ENCODE measurements around the gene USP35. TPM values are rescaled to one million over a fixed set of nuclear protein-coding genes. Genes with fewer than 3 reads are reported as not detected.

The USP35 gene
- total RNA-seq, 1 donor from 2014 or later = 7.1 TPM

DNA sequence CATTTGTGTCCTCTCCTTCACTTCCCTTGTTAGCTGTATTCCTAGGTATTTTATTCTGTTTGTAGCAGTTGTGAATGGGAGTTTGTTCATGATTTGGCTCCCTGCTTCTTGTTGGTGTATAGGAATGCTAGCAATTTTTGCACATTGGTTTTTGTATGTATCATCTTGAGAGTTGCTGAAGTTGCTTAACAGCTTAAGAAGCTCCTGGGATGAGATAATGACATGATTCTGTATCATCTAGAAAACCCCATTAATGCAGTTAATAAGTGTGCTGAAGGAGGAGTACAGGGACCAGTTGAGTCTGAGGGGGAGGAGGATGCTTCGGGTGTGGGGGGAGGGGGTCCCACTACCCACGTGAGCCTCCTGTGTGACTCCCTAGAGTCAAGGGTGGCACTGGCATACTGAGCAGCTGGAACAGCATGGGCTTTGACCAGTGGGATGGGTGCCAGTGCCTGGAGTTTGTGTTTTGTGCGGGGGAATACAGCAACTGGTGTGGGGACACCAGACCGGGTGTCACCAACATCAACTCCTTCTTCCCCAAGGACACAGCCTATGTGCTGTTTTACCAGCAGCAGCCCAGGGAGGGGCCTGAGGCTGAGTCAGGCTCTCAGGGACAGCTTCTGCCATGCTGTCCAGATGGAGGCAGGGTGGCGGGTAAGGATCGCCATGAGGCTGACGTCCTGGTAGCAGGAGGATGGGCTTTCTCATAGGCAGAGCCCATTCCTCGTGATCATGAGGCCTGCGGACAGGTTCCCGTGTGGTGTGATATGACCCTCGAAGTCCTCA lies 24.1 kb downstream of the USP35 start:
- DNase-seq = no peak
- ATAC-seq = no peak
- no peaks in the 10 kb centered on the region for H3K4me1 ChIP-seq
- H3K27ac ChIP-seq = no peak overlapping the region
- intact Hi-C loops (cut with DNase I) = no loop called here
- no peak overlapping the region for H3K4me3 ChIP-seq
- H3K9me3 ChIP-seq = no peaks in the 10 kb centered on the region
- peaks cover 59% of the 10 kb centered on the region for H3K36me3 ChIP-seq
- no peaks in the 10 kb centered on the region for H3K27me3 ChIP-seq
- TF ChIP-seq, protein P1, sequence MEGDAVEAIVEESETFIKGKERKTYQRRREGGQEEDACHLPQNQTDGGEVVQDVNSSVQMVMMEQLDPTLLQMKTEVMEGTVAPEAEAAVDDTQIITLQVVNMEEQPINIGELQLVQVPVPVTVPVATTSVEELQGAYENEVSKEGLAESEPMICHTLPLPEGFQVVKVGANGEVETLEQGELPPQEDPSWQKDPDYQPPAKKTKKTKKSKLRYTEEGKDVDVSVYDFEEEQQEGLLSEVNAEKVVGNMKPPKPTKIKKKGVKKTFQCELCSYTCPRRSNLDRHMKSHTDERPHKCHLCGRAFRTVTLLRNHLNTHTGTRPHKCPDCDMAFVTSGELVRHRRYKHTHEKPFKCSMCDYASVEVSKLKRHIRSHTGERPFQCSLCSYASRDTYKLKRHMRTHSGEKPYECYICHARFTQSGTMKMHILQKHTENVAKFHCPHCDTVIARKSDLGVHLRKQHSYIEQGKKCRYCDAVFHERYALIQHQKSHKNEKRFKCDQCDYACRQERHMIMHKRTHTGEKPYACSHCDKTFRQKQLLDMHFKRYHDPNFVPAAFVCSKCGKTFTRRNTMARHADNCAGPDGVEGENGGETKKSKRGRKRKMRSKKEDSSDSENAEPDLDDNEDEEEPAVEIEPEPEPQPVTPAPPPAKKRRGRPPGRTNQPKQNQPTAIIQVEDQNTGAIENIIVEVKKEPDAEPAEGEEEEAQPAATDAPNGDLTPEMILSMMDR (IDR thresholded peaks at IDR 0.05) = no peak

GRCh38 chr11:78213526-78214330 lies 25.0 kb downstream of the USP35 start:
- no peaks in the 10 kb centered on the region for H3K9me3 ChIP-seq
- peaks cover 64% of the 10 kb centered on the region for H3K36me3 ChIP-seq
- TF ChIP-seq, protein P1 (IDR thresholded peaks at IDR 0.05) = no peak
- no peaks in the 10 kb centered on the region for H3K27me3 ChIP-seq
- no peak for DNase-seq
- no peak overlapping the region for H3K27ac ChIP-seq
- H3K4me1 ChIP-seq = no peaks in the 10 kb centered on the region
- H3K4me3 ChIP-seq = no peak overlapping the region
- ATAC-seq = no peak
- intact Hi-C loops (cut with DNase I) = no loop called here

- Histone ChIP-seq H3K4me1 (no peaks in the 10 kb centered on the region), H3K4me3 (no peak overlapping the region), H3K36me3 (peaks cover 69% of the 10 kb centered on the region), H3K9me3 (no peaks in the 10 kb centered on the region), H3K27ac (no peak overlapping the region), H3K27me3 (no peaks in the 10 kb centered on the region)
- DNase-seq (no peak), ATAC-seq (no peak)
- intact Hi-C loops (cut with DNase I) = no loop called here
- TF ChIP-seq, protein P1 (IDR thresholded peaks at IDR 0.05) = no peak
Observed at GRCh38 chr11:78214331-78215194, 25.8 kb downstream of the USP35 start.

- intact Hi-C loops (cut with DNase I) = no loop called here
- H3K36me3 ChIP-seq = peaks cover 72% of the 10 kb centered on the region
- ATAC-seq = no peak
Observed at GRCh38 chr11:78216021-78216420, 27.3 kb downstream of the USP35 start.

More at GRCh38 chr11:78216021-78216420, 27.3 kb downstream of the USP35 start:
- TF ChIP-seq, protein P1 (IDR thresholded peaks at IDR 0.05) = no peak
- Histone ChIP-seq H3K27ac (no peak overlapping the region), H3K27me3 (no peaks in the 10 kb centered on the region), H3K4me1 (no peaks in the 10 kb centered on the region), H3K9me3 (no peaks in the 10 kb centered on the region), H3K4me3 (no peak overlapping the region)
- DNase-seq = no peak
